GM13977 (cell line): ENCODE data around the gene SLC18A2.
A peak's percentile ranks its signal among the peaks of the same experiment; 100 is the strongest.

Source experiments
- DNase-seq: peaks from one replicate; pipeline ENCODE4 v3.0.0; 2012; ENCODE audit warnings: low spot score
- CTCF ChIP-seq: IDR thresholded peaks from 2 replicates; pipeline ENCODE4 v1.5.1; 2012; ENCODE audit warnings: mild to moderate bottlenecking, control low read depth; ENCODE audit not compliant: insufficient read depth; ENCODE audit errors: extremely low read depth, missing control alignments
- in situ Hi-C: fragments of 300-500 bp; cut with MboI; formaldehyde crosslinking; loops from one replicate; pipeline ENCODE4 v1.12.0; 2022; ENCODE audit warnings: low sequenced_read_pairs, low pct_unique_long_range_greater_than_20kb, mixed read lengths, inconsistent platforms; ENCODE audit not compliant: unreplicated experiment

The SLC18A2 gene

GRCh38 chr10:117221156-117221711 lies 19.7 kb upstream of the SLC18A2 start:
- TF ChIP-seq CTCF: no peak
- in situ Hi-C loops: loop anchor here (10.0 to 25.0 kb wide), 2 partner anchors 94 to 216 kb away; no protein-coding TSS in a partner anchor
- no peak for DNase-seq

GRCh38 chr10:117222552-117222951 lies 18.4 kb upstream of the SLC18A2 start:
- DNase-seq: no peak
- in situ Hi-C loops: loop anchor here (10.0 to 25.0 kb wide), 2 partner anchors 92 to 215 kb away; no protein-coding TSS in a partner anchor
- no peak for TF ChIP-seq CTCF

GRCh38 chr10:117222976-117223692 lies 17.8 kb upstream of the SLC18A2 start:
- in situ Hi-C loops: loop anchor here (10.0 to 25.0 kb wide), 2 partner anchors 92 to 214 kb away; no protein-coding TSS in a partner anchor
- no peak for DNase-seq
- TF ChIP-seq CTCF: no peak

GRCh38 chr10:117223693-117224430 lies 17.1 kb upstream of the SLC18A2 start:
- no peak for DNase-seq
- no peak for TF ChIP-seq CTCF
- in situ Hi-C loops: loop anchor here (10.0 to 25.0 kb wide), 2 partner anchors 91 to 213 kb away; no protein-coding TSS in a partner anchor

GRCh38 chr10:117224881-117225280 lies 16.0 kb upstream of the SLC18A2 start:
- no peak for DNase-seq
- in situ Hi-C loops: loop anchor here (10.0 to 25.0 kb wide), 2 partner anchors 90 to 212 kb away; no protein-coding TSS in a partner anchor
- no peak for TF ChIP-seq CTCF

GRCh38 chr10:117226813-117227451 lies 14.0 kb upstream of the SLC18A2 start:
- in situ Hi-C loops: loop anchor here (10.0 kb wide), 1 partner anchor 88 kb away; no protein-coding TSS in a partner anchor
- DNase-seq: peak; percentile 48
- TF ChIP-seq CTCF: peak; percentile 61
